Measurements from ENCODE around the gene WARS2. TPM values are rescaled to one million over a fixed set of nuclear protein-coding genes. Genes with fewer than 3 reads are reported as not detected.

WARS2 gene
- total RNA-seq, 6 experiments from 2014 or later, result 4.3 to 8.7 (median 6.2) TPM

DNA sequence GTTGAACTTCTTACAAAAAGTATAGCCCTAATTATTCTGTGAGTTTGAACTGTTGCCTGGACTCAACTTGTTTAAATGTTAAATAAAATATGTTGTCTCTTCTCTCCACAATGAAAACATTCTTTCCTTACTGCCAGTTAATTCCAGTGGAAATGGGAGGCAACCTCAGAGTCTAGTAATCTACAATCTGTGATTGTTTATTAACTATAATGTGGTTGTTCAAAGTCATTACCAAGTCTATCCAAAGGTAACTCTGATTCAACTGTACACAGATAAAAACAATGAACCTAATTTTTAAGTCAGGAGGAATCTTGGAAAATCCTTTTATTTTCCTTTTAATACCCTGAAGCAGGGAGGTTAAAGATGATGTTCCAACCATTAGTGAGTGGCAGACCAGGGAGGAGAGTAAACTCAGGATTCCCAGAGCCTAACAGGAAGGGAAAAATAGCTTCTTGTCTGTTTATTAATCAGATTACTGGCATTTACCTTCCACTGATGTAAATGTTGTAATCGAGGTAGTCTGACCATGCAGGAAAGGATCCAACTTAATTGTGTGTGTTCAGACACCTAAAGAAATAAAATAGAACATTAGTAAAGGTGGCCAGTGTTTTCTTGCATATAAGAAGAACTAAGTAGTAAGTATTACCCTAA is 95.2 kb downstream of the WARS2 start:
- Histone ChIP-seq H3K9me3 (no peaks in the 10 kb centered on the region), H3K27ac (no peak overlapping the region), H3K36me3 (no peaks in the 10 kb centered on the region), H3K4me3 (no peak overlapping the region), H3K4me1 (no peaks in the 10 kb centered on the region), H3K27me3 (no peaks in the 10 kb centered on the region)
- intact Hi-C loops (cut with DNase I), result no loop called here
- DNase-seq (no peak), ATAC-seq (peak in 1 of 4 donors; percentile 73)
- TF ChIP-seq POLR2A (IDR thresholded peaks at IDR 0.05), result no peak
- TF ChIP-seq, protein P1, sequence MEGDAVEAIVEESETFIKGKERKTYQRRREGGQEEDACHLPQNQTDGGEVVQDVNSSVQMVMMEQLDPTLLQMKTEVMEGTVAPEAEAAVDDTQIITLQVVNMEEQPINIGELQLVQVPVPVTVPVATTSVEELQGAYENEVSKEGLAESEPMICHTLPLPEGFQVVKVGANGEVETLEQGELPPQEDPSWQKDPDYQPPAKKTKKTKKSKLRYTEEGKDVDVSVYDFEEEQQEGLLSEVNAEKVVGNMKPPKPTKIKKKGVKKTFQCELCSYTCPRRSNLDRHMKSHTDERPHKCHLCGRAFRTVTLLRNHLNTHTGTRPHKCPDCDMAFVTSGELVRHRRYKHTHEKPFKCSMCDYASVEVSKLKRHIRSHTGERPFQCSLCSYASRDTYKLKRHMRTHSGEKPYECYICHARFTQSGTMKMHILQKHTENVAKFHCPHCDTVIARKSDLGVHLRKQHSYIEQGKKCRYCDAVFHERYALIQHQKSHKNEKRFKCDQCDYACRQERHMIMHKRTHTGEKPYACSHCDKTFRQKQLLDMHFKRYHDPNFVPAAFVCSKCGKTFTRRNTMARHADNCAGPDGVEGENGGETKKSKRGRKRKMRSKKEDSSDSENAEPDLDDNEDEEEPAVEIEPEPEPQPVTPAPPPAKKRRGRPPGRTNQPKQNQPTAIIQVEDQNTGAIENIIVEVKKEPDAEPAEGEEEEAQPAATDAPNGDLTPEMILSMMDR (IDR thresholded peaks at IDR 0.05), result no peak
- 50% methylated on average over 1 of the region's 1 CpG for WGBS (ENCODE audit: insufficient coverage, low coverage, low lambda C conversion rate, missing lambda C conversion rate)

DNA sequence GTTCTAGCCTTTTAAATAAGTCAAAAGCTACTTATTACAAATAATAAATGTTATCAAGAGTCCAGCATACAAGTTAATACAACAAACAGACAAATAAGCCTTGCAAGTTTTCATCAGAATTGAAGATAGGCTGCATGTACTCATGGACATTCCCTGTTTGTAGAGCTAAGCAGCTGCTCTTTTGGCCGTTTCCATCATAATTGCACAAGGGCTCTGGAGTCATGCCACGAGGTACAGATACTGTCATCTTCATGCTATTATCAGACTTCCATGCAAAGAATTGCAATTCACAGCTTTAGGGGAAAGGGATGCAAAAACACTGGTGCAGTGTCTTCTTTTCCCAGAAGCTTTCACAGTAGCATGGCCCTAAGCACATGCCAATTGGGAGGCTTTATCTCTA is 99.5 kb downstream of the WARS2 start:
- 30% methylated on average over 2 of the region's 2 CpGs for WGBS (ENCODE audit: insufficient coverage, low coverage, low lambda C conversion rate, missing lambda C conversion rate)
- Histone ChIP-seq H3K27me3 (no peaks in the 10 kb centered on the region), H3K4me3 (no peak overlapping the region), H3K4me1 (no peaks in the 10 kb centered on the region), H3K27ac (no peak overlapping the region), H3K36me3 (no peaks in the 10 kb centered on the region), H3K9me3 (no peaks in the 10 kb centered on the region)
- intact Hi-C loops (cut with DNase I), result no loop called here
- TF ChIP-seq, protein P1 (IDR thresholded peaks at IDR 0.05), result no peak
- TF ChIP-seq POLR2A (IDR thresholded peaks at IDR 0.05), result no peak
- ATAC-seq, result peak; percentile 60 to 90 (median 76)
- peak in 2 of 3 donors; percentile 39 to 67 for DNase-seq

DNA sequence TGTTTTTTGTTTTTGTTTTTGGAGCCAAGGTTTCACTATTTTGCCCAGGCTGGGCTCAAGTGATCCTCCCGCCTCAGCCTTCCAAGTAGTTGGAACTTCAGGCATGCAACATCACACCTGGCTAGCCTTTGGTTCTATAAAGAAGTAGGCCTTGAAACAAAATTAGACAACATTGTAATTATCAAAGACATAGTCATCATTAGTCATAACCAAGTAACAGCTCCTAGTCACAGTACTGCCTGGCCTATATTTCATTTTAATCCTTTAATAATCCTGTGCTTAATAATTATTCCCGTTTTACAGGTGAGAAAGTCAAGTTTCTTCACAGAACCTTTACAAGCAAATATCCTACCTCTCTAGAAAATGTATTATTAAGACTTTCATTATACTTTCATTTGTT is 100.0 kb downstream of the WARS2 start:
- no peaks in the 10 kb centered on the region for H3K27me3 ChIP-seq

DNA sequence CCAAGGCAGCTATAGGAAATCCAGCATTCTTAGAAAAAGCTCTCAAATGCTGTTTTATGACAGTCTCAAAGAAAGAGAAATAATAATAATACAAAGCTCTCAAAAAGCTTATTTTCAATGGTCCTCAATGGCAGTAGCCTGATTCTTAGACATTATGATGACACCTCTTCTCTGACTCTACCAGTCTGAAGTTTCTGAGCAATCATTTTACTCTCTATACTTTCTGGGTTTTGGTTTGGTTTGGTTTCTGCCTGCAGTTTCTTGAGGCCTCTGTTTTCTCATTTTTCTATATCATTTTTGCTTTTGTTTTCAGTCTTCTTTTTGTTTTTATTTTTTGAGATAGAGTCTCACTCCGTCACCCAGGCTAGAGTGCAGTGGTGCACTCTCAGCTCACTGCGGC is 102.1 kb downstream of the WARS2 start:
- DNase-seq (no peak), ATAC-seq (no peak)
- TF ChIP-seq POLR2A (IDR thresholded peaks at IDR 0.05), result no peak
- TF ChIP-seq, protein P1 (IDR thresholded peaks at IDR 0.05), result no peak
- Histone ChIP-seq H3K4me1 (no peaks in the 10 kb centered on the region), H3K27ac (no peak overlapping the region), H3K36me3 (no peaks in the 10 kb centered on the region), H3K9me3 (no peaks in the 10 kb centered on the region), H3K4me3 (no peak overlapping the region), H3K27me3 (no peaks in the 10 kb centered on the region)
- intact Hi-C loops (cut with DNase I), result no loop called here
- WGBS (ENCODE audit: insufficient coverage, low coverage, low lambda C conversion rate, missing lambda C conversion rate), result 100% methylated on average over 2 of the region's 2 CpGs

More for the DNA sequence above, 100.0 kb downstream of the WARS2 start:
- H3K4me3 ChIP-seq, result no peak overlapping the region
- no peaks in the 10 kb centered on the region for H3K4me1 ChIP-seq
- TF ChIP-seq, protein P1 (IDR thresholded peaks at IDR 0.05), result no peak
- WGBS (ENCODE audit: insufficient coverage, low coverage, low lambda C conversion rate, missing lambda C conversion rate), result 81% methylated on average over 2 of the region's 2 CpGs
- no peak overlapping the region for H3K27ac ChIP-seq
- intact Hi-C loops (cut with DNase I), result no loop called here
- DNase-seq (no peak), ATAC-seq (no peak)
- H3K9me3 ChIP-seq, result no peaks in the 10 kb centered on the region
- H3K36me3 ChIP-seq, result no peaks in the 10 kb centered on the region

DNA sequence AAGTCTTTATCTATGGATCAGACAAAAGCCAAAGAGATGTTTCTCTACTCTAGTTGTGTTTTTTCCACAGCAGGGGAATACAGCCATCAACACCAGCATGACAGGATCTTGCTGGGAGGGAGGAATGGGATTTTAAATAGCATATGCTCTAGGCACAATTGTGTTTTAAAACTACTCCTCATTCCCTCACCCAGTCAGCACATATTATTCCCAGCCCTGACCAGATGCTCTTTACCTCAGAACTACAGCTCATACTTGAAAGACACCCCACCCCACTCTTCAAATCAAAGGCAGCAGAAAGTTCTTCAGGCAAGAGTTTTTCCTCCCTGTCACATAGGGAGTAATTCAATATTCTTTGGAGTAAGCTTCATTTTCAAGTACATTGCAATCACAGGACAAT is 106.1 kb downstream of the WARS2 start:
- intact Hi-C loops (cut with DNase I), result no loop called here

More for the DNA sequence above, 106.1 kb downstream of the WARS2 start:
- H3K27me3 ChIP-seq, result no peaks in the 10 kb centered on the region
- DNase-seq (no peak), ATAC-seq (no peak)
- H3K27ac ChIP-seq, result no peak overlapping the region
- no peaks in the 10 kb centered on the region for H3K36me3 ChIP-seq
- H3K4me1 ChIP-seq, result no peaks in the 10 kb centered on the region
- no peak overlapping the region for H3K4me3 ChIP-seq
- no peaks in the 10 kb centered on the region for H3K9me3 ChIP-seq
- TF ChIP-seq POLR2A (IDR thresholded peaks at IDR 0.05), result no peak
- TF ChIP-seq, protein P1 (IDR thresholded peaks at IDR 0.05), result no peak

All from right lobe of liver (tissue), 6 donors.